GM18508 (cell line): ENCODE measurements around the gene SERPINA9.
"Not testable (repeated sequence)": the region's sequence is repeated elsewhere in the genome, so short reads cannot be mapped to it uniquely, and the experiment has no call there.

ENCODE experiments used
- ATAC-seq: cut with Tn5 transposase; IDR thresholded peaks from one replicate; pipeline ENCODE4 v1.9.1; 2021; ENCODE audit warnings: moderate number of reproducible peaks; ENCODE audit not compliant: insufficient read depth, unreplicated experiment

Gene SERPINA9

DNA sequence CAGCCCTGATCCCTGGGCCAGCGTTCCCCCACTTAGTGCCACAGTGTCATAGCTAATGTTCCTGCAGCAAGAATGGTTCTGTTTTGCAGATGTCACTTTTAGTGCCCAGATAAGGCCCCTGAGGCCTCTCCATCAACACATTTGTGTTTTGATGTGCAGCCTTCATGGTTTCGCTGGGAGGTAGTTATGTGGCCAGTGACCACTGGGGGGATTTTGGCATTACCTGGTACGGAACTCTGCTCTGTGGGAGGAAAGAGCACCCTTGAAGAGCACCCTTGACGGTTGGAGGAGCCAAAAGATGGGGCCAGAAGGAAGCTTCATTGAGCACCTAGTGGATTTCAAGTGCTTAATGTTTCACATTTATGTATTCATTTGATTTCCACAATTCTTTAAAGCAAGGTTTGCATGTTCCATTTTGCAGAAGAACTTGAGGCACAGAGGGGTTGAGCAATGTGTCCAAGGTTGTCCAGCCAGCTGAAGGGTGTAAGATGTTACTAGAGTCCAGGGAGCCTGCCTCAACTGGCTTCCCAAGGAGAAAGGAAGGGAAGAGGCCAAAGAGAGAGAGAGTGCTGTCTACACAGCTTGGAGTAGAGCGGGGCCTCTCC, 36.4 kb downstream of the SERPINA9 start:
- ATAC-seq: no peak

DNA sequence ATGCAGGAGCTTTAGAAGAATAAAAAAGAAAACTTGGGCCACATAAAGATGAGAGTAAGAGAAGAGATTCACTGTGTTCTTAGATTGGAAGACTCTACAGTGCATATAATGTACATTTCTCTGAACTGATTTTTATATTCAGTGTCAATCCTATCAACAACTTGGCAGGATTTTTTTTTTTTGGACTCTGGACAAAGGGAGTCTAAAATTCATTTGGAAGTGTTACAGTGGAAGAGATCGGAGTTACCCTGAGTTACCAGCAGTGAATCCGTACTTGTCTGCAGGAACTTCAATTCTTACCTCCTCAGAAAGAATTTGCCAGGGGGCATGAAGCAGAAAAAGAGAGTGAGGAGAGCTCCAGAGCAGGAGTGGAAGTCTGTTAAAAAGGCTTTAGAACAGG, 47.4 kb downstream of the SERPINA9 start:
- ATAC-seq: no peak

DNA sequence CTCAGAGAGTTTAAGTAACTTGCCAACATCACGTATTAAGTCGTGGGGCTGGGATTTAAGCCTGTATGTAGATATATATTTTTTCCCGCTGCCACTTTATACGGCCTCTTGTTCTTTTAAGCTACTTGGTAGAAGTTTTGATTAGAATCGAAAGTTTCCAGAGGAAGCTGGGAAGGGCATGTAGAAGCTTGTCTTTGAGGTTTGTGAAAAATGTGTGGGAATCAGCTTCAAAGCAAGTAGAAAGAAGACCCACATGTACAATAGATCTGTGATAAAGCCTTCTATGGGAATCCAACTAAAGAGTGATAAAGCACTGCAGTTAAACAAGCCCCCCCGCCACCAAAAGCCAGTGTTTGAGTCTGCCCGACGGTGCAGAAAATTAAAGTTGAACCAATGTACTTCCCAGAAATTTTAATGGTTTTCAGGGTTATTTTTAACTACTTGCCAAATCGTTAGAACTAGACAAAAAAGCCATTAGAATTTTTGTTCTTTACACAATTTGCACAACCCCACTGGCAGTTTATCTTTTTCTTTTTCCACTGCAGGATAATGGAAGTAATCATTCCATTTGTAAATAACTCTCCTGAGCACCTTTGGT, 48.9 kb downstream of the SERPINA9 start:
- ATAC-seq: no peak

DNA sequence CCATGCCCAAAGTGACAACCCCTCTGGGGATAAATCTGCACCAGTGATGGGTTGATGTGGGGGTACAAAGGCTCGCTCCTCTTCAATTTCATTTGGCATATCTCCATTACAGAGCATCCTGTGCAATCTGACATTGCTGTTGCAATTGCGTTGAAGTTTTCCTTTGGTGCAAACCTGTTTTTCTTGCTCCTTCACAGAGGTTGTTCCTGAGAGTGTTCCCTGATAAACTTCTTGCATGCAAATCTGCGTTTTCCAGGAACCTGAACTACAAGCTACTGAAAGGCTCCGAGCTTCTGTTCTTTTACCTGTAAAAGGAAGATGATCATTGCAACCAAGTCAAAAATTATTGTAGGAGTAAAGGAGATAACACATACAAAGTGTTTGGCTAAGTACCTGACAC, 49.5 kb downstream of the SERPINA9 start:
- no peak for ATAC-seq

DNA sequence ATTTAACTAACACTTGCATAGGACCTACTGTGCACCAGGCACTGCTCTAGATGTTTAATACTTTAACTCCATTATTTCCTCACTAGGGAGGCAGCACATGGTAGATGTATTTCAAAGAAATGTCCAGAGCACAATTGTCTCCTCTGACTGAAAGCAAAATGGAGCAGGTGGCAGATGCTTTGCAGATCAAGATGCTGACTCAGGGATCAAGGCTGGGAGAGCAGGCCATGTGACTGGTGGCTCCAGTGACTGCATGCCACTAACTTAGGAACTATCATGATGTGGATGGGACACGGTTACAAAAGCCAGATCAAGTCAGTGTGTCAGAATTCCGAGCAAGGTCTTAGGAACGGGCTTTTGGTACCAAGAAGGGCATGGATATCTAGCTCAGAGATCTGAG, 51.6 kb downstream of the SERPINA9 start:
- no peak for ATAC-seq

DNA sequence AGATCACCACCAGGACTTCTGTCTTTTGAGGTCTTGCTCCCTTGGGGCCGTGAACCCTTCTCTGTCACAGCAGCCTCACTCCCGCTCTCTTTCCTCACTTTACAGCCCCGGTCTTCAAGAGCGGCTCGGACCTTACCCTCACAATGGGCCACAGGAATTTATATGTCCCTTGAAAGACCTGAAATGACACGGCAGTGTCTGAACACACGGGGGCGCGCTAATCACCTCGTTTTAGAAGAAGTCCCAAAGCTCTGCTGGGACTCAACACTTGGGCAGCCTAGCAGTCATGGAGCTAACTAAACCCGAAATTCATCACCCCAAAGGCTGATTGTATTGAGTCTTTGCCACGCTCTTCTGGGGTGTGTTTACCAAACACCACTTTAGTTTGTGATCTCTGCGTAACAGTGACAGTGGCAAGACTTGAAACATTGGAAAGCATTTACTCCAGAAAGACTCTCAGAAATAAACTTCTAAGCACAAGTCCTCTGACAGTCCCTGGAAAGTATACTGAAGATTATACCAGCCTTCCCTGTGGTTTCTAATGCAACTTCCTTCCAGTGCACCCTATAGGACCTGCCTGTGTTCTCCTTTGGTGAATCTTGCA, 52.4 kb downstream of the SERPINA9 start:
- ATAC-seq: no peak

DNA sequence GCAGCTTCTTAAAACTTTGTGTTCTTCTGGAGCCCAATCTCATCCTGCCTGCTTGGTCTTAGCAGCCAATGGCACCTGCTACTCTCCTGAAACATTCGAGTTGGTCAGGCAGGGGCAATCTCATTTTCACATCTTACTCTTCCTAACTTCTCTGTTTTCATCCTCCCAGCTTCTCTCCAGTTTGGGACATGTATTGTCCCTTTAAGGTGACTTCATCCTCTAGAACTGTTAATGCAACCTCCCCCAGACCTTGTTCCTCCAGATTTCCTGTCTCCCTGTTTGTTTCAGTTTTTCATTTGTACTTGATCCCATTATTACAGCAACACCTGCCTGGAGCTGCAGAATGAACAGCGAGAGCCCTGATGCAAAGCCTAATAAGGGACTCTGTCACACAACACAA, 54.7 kb downstream of the SERPINA9 start:
- ATAC-seq: no peak

DNA sequence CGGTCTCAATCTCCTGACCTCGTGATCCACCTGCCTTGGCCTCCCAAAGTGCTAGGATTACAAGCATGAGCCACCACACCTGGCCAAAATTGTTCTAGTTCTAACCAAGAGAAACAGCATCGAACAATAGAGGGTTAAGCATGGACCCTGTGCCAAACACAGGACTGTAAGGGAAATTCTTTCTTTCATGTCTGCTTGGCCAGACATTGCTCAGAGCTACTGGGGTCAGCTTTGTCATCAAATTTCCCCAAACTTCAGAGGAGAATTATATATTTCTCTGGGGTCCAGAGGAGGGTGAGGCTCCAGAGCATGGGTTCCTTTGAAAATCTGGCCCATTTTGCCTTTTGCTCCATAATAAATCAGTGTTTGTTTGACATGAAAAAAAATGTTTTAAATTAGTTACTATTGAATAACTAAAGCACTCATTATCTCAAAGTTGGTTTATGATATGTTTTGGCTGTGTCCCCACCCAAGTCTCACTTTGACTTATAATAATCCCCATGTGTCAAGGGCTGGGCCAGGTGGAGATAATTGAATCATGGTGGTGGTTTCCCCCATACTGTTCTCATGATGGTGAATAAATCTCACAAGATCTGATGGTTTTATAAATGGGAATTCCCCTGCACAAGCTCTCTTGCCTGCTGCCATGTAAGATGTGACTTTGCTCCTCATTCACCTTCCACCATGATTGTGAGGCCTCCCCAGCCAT, 58.3 kb downstream of the SERPINA9 start:
- ATAC-seq: not testable (repeated sequence)
